Measurements from ENCODE around the gene RPS16.
A peak's percentile ranks its signal among the peaks of the same experiment; 100 is the strongest.
"Not testable (repeated sequence)": the region's sequence is repeated elsewhere in the genome, so short reads cannot be mapped to it uniquely, and the experiment has no call there.

The RPS16 gene

GRCh38 chr19:39435499-39436349 is at the start of gene RPS16:
Gene RPS16, minus strand, starts transcription at chr19:39435949. Its CDS starts 54 bp downstream, at chr19:39435895.
- peak; percentile 95 to 98 for DNase-seq

- DNase-seq, result no peak
These were observed 47.4 kb upstream of the RPS16 start for GRCh38 chr19:39483141-39483540.

- no peak for DNase-seq
These were observed 45.9 kb upstream of the RPS16 start for GRCh38 chr19:39481676-39482075.

GRCh38 chr19:39481229-39481545 is 45.4 kb upstream of the RPS16 start:
- DNase-seq, result peak in 1 of 2 experiments; percentile 9

GRCh38 chr19:39480337-39481228 is 44.8 kb upstream of the RPS16 start, which contains the start of gene TIMM50:
Gene TIMM50, plus strand, starts transcription at chr19:39480838. Its CDS starts 16 bp downstream, at chr19:39480854.
- peak; percentile 86 to 92 for DNase-seq

GRCh38 chr19:39479916-39480315 is 44.2 kb upstream of the RPS16 start:
- DNase-seq, result no peak

GRCh38 chr19:39479319-39479801 is 43.6 kb upstream of the RPS16 start:
- not testable (repeated sequence) for DNase-seq

- DNase-seq, result no peak
These were observed 40.0 kb upstream of the RPS16 start for GRCh38 chr19:39475748-39476147.

GRCh38 chr19:39474139-39474620 is 38.4 kb upstream of the RPS16 start:
- peak; percentile 26 to 40 for DNase-seq

GRCh38 chr19:39473443-39473960 is 37.8 kb upstream of the RPS16 start:
- DNase-seq, result no peak

- no peak for DNase-seq
These were observed 37.1 kb upstream of the RPS16 start for GRCh38 chr19:39472746-39473442.

- DNase-seq, result no peak
These were observed 36.2 kb upstream of the RPS16 start for GRCh38 chr19:39471756-39472536.

- no peak for DNase-seq
These were observed 35.1 kb upstream of the RPS16 start for GRCh38 chr19:39470724-39471339.

- DNase-seq, result no peak
These were observed 33.8 kb upstream of the RPS16 start for GRCh38 chr19:39469567-39469966.

- no peak for DNase-seq
These were observed 33.3 kb upstream of the RPS16 start for GRCh38 chr19:39469036-39469435.

- no peak for DNase-seq
These were observed 32.2 kb upstream of the RPS16 start for GRCh38 chr19:39467941-39468340.

- no peak for DNase-seq
These were observed 30.4 kb upstream of the RPS16 start for GRCh38 chr19:39465956-39466747.

GRCh38 chr19:39463403-39463802 is 27.7 kb upstream of the RPS16 start:
- no peak for DNase-seq

- not testable (repeated sequence) for DNase-seq
These were observed 15.5 kb upstream of the RPS16 start for GRCh38 chr19:39451257-39451656.

- DNase-seq, result no peak
These were observed 13.5 kb upstream of the RPS16 start for GRCh38 chr19:39449116-39449797.

Measured in AML-193 (cell line).